NCI-H2081 treated with DMSO at 0.1 percent for 48 hours (cell line): Measurements from ENCODE around the gene TERC.

ENCODE experiments used
- DNase-seq: peaks from one replicate; lab custom pipeline; 2025; lab: John Stamatoyannopoulos, UW

Gene TERC

GRCh38 chr3:169764882-169765612, at the start of gene TERC:
Gene TERC (minus strand): TSS chr3:169765060.
- DNase-seq, result peak; percentile 76

- DNase-seq, result peak; percentile 72
These were observed 49.1 kb upstream of the TERC start for GRCh38 chr3:169813757-169814517.

- DNase-seq, result no peak
These were observed 48.4 kb upstream of the TERC start for GRCh38 chr3:169813278-169813677.

GRCh38 chr3:169812332-169813235, 47.7 kb upstream of the TERC start, which contains the start of the genes LRRC34 and LRRIQ4:
Gene LRRC34 (minus strand): TSS chr3:169812904. CDS start chr3:169812548, 356 bp downstream.
Gene LRRIQ4 (plus strand): TSS chr3:169812870. CDS start chr3:169821922, 9,052 bp downstream.
- DNase-seq, result peak; percentile 95

- no peak for DNase-seq
These were observed 46.9 kb upstream of the TERC start for GRCh38 chr3:169811631-169812331.

- DNase-seq, result no peak
These were observed 44.5 kb upstream of the TERC start for GRCh38 chr3:169809230-169809795.

GRCh38 chr3:169804681-169805080, 39.8 kb upstream of the TERC start:
- no peak for DNase-seq

- DNase-seq, result no peak
These were observed 27.5 kb upstream of the TERC start for GRCh38 chr3:169792359-169792758.

GRCh38 chr3:169790687-169791429, 26.0 kb upstream of the TERC start:
- DNase-seq, result no peak

- DNase-seq, result no peak
These were observed 25.4 kb upstream of the TERC start for GRCh38 chr3:169790219-169790618.

- DNase-seq, result no peak
These were observed 22.9 kb upstream of the TERC start for GRCh38 chr3:169787791-169788190.

GRCh38 chr3:169787120-169787519, 22.3 kb upstream of the TERC start:
- no peak for DNase-seq

GRCh38 chr3:169781209-169781855, 16.5 kb upstream of the TERC start:
- no peak for DNase-seq

GRCh38 chr3:169780742-169781141, 15.9 kb upstream of the TERC start:
- DNase-seq, result no peak

- DNase-seq, result no peak
These were observed 13.0 kb upstream of the TERC start for GRCh38 chr3:169777822-169778221.

GRCh38 chr3:169774186-169774585, 9.3 kb upstream of the TERC start:
- no peak for DNase-seq

- peak; percentile 76 for DNase-seq
These were observed 8.3 kb upstream of the TERC start, which contains the start of gene MYNN for GRCh38 chr3:169772897-169773816. Gene MYNN (plus strand): TSS chr3:169773396. CDS start chr3:169774296, 900 bp downstream.

GRCh38 chr3:169772305-169772896, 7.5 kb upstream of the TERC start:
- peak; percentile 84 for DNase-seq
